Measurements from ENCODE around the gene STARD4.

STARD4 gene

GRCh38 chr5:111472579-111472978 lies 39.8 kb downstream of the STARD4 start:
- no peak overlapping the region for H3K27ac Mint-ChIP-seq
- H3K27me3 Mint-ChIP-seq: no peaks in the 10 kb centered on the region
- ATAC-seq (ENCODE audit: low read depth) (no peak), DNase-seq (ENCODE audit: low spot score in 2 of 2) (no peak)
- H3K4me1 Mint-ChIP-seq: peaks cover 4% of the 10 kb centered on the region
- H3K36me3 Mint-ChIP-seq: no peaks in the 10 kb centered on the region
- no peak overlapping the region for H3K4me3 Mint-ChIP-seq
- H3K9me3 Mint-ChIP-seq: no peaks in the 10 kb centered on the region

- no peaks in the 10 kb centered on the region for H3K27me3 Mint-ChIP-seq
- H3K27ac Mint-ChIP-seq: no peak overlapping the region
- H3K36me3 Mint-ChIP-seq: no peaks in the 10 kb centered on the region
- no peak for DNase-seq (ENCODE audit: low spot score in 2 of 2)
- no peaks in the 10 kb centered on the region for H3K9me3 Mint-ChIP-seq
- ATAC-seq (ENCODE audit: low read depth): no peak
- peaks cover 4% of the 10 kb centered on the region for H3K4me1 Mint-ChIP-seq
- no peak overlapping the region for H3K4me3 Mint-ChIP-seq
These were observed 40.2 kb downstream of the STARD4 start for GRCh38 chr5:111472096-111472495.

DNA sequence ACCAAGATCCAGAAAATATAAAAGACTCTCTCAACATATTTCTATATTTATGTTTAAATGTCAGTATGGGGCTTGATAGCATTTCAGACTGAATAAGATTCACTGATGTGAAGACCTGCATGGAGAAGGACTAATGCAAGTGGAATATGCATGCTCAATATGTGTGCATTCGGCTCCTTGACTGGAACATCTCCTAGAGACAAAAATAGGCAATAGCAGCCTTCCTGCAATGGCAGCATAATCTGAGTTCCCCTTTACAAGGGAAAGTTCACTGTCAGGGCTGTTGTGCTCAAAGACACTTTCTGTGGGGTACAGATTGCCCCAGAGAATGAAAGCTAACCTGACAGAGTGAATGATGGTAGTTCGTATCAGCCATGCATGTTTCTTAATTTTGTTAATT lies 42.4 kb downstream of the STARD4 start:
- no peaks in the 10 kb centered on the region for H3K27me3 Mint-ChIP-seq
- no peak overlapping the region for H3K27ac Mint-ChIP-seq
- H3K4me3 Mint-ChIP-seq: no peak overlapping the region
- no peaks in the 10 kb centered on the region for H3K36me3 Mint-ChIP-seq
- H3K4me1 Mint-ChIP-seq: peaks cover 4% of the 10 kb centered on the region
- ATAC-seq (ENCODE audit: low read depth) (no peak), DNase-seq (ENCODE audit: low spot score in 2 of 2) (no peak)
- peaks cover 1% of the 10 kb centered on the region for H3K9me3 Mint-ChIP-seq

GRCh38 chr5:111469293-111469896 lies 42.9 kb downstream of the STARD4 start:
- Mint-ChIP-seq H3K27me3 (no peaks in the 10 kb centered on the region), H3K9me3 (peaks cover 1% of the 10 kb centered on the region), H3K36me3 (no peaks in the 10 kb centered on the region), H3K4me3 (no peak overlapping the region), H3K4me1 (peaks cover 4% of the 10 kb centered on the region), H3K27ac (no peak overlapping the region)
- DNase-seq (ENCODE audit: low spot score in 2 of 2) (no peak), ATAC-seq (ENCODE audit: low read depth) (no peak)

- H3K9me3 Mint-ChIP-seq: peaks cover 1% of the 10 kb centered on the region
- H3K4me1 Mint-ChIP-seq: peaks cover 3% of the 10 kb centered on the region
- ATAC-seq (ENCODE audit: low read depth): no peak
- H3K27ac Mint-ChIP-seq: no peak overlapping the region
- peaks cover 5% of the 10 kb centered on the region for H3K36me3 Mint-ChIP-seq
- H3K27me3 Mint-ChIP-seq: peaks cover 5% of the 10 kb centered on the region
- DNase-seq (ENCODE audit: low spot score in 2 of 2): no peak
- no peak overlapping the region for H3K4me3 Mint-ChIP-seq
These were observed 49.0 kb downstream of the STARD4 start for GRCh38 chr5:111463311-111463710.

GRCh38 chr5:111461934-111462333 lies 50.4 kb downstream of the STARD4 start:
- ATAC-seq (ENCODE audit: low read depth) (no peak), DNase-seq (ENCODE audit: low spot score in 2 of 2) (no peak)
- H3K9me3 Mint-ChIP-seq: peaks cover 1% of the 10 kb centered on the region
- peaks cover 5% of the 10 kb centered on the region for H3K27me3 Mint-ChIP-seq
- H3K36me3 Mint-ChIP-seq: peaks cover 5% of the 10 kb centered on the region
- H3K4me1 Mint-ChIP-seq: peaks cover 3% of the 10 kb centered on the region
- no peak overlapping the region for H3K27ac Mint-ChIP-seq
- no peak overlapping the region for H3K4me3 Mint-ChIP-seq

DNA sequence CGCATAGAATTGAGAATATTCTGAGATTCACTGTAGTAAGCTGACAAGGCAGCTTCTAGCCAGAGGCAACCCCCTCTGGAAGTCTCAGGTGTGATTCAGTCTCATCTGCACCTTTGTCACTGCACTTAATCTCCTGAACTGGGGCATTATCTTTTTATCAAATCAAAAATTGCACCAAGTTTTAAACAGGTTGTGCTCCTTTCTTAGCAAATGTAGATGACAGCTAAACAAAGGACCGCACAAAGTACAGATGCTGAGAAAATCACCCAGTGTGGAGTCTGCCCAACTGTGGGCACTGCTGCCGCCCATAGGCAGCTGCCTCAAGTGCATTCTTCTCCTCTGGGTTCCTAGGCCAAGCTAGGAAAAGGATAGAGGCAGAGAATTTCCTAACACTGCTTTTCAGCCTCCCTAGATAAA lies 51.1 kb downstream of the STARD4 start:
- DNase-seq (ENCODE audit: low spot score in 2 of 2): no peak
- H3K27me3 Mint-ChIP-seq: peaks cover 5% of the 10 kb centered on the region
- H3K27ac Mint-ChIP-seq: no peak overlapping the region
- H3K36me3 Mint-ChIP-seq: peaks cover 5% of the 10 kb centered on the region
- no peak for ATAC-seq (ENCODE audit: low read depth)
- peaks cover 3% of the 10 kb centered on the region for H3K4me1 Mint-ChIP-seq
- H3K9me3 Mint-ChIP-seq: peaks cover 1% of the 10 kb centered on the region
- H3K4me3 Mint-ChIP-seq: no peak overlapping the region

- Mint-ChIP-seq H3K4me3 (no peak overlapping the region), H3K9me3 (no peaks in the 10 kb centered on the region), H3K4me1 (no peaks in the 10 kb centered on the region), H3K27ac (no peak overlapping the region), H3K27me3 (peaks cover 5% of the 10 kb centered on the region), H3K36me3 (peaks cover 5% of the 10 kb centered on the region)
- ATAC-seq (ENCODE audit: low read depth) (no peak), DNase-seq (ENCODE audit: low spot score in 2 of 2) (no peak)
These were observed 57.6 kb downstream of the STARD4 start for GRCh38 chr5:111454776-111455175.

DNA sequence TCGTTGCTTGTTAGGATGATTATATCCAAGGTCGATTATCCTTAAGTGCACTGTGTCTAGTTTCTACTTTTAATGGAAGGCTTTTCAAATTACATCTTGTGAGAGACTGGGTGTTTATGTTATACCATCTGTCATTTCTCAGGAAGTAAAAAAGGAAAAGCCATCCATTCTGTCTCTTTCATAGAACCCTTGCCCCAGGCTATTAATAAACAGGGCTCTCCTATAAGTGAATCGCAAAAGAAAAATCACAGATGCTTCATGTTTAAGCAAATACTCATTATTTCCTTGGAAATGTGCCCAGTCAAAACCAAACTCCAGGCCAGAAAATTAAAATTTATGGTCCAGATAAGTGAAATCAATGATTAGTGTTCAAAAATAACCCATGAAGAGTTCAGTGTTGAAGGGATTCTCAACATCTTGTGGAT lies 58.1 kb downstream of the STARD4 start:
- Mint-ChIP-seq H3K9me3 (no peaks in the 10 kb centered on the region), H3K36me3 (peaks cover 4% of the 10 kb centered on the region), H3K27ac (no peak overlapping the region), H3K27me3 (peaks cover 4% of the 10 kb centered on the region), H3K4me3 (no peak overlapping the region), H3K4me1 (no peaks in the 10 kb centered on the region)
- ATAC-seq (ENCODE audit: low read depth) (no peak), DNase-seq (ENCODE audit: low spot score in 2 of 2) (no peak)

GRCh38 chr5:111453747-111454146 lies 58.6 kb downstream of the STARD4 start:
- Mint-ChIP-seq H3K4me3 (no peak overlapping the region), H3K27me3 (peaks cover 2% of the 10 kb centered on the region), H3K27ac (no peak overlapping the region), H3K9me3 (no peaks in the 10 kb centered on the region), H3K36me3 (peaks cover 3% of the 10 kb centered on the region), H3K4me1 (no peaks in the 10 kb centered on the region)
- ATAC-seq (ENCODE audit: low read depth) (no peak), DNase-seq (ENCODE audit: low spot score in 2 of 2) (no peak)

GRCh38 chr5:111453295-111453694 lies 59.0 kb downstream of the STARD4 start:
- DNase-seq (ENCODE audit: low spot score in 2 of 2): no peak
- no peaks in the 10 kb centered on the region for H3K36me3 Mint-ChIP-seq
- no peak overlapping the region for H3K4me3 Mint-ChIP-seq
- H3K27me3 Mint-ChIP-seq: no peaks in the 10 kb centered on the region
- no peak overlapping the region for H3K27ac Mint-ChIP-seq
- H3K4me1 Mint-ChIP-seq: no peaks in the 10 kb centered on the region
- H3K9me3 Mint-ChIP-seq: no peaks in the 10 kb centered on the region
- no peak for ATAC-seq (ENCODE audit: low read depth)

- DNase-seq (ENCODE audit: low spot score in 2 of 2) (no peak), ATAC-seq (ENCODE audit: low read depth) (no peak)
- no peaks in the 10 kb centered on the region for H3K4me1 Mint-ChIP-seq
- no peaks in the 10 kb centered on the region for H3K36me3 Mint-ChIP-seq
- H3K27ac Mint-ChIP-seq: no peak overlapping the region
- H3K9me3 Mint-ChIP-seq: no peaks in the 10 kb centered on the region
- H3K4me3 Mint-ChIP-seq: no peak overlapping the region
- H3K27me3 Mint-ChIP-seq: no peaks in the 10 kb centered on the region
These were observed 64.5 kb downstream of the STARD4 start for GRCh38 chr5:111447822-111448221.

- no peaks in the 10 kb centered on the region for H3K4me1 Mint-ChIP-seq
- DNase-seq (ENCODE audit: low spot score in 2 of 2) (no peak), ATAC-seq (ENCODE audit: low read depth) (no peak)
- H3K9me3 Mint-ChIP-seq: no peaks in the 10 kb centered on the region
- H3K4me3 Mint-ChIP-seq: no peak overlapping the region
- H3K27me3 Mint-ChIP-seq: no peaks in the 10 kb centered on the region
- no peaks in the 10 kb centered on the region for H3K36me3 Mint-ChIP-seq
- no peak overlapping the region for H3K27ac Mint-ChIP-seq
These were observed 65.2 kb downstream of the STARD4 start for GRCh38 chr5:111447099-111447498.
